Measurements from ENCODE around the gene KCNQ1OT1. TPM values are rescaled to one million over a fixed set of nuclear protein-coding genes. Genes with fewer than 3 reads are reported as not detected.

The KCNQ1OT1 gene
- polyA plus RNA-seq, 1 of the 3 experiments (the other 2 are of a cell fraction): 0.03 TPM

GRCh38 chr11:2738551-2739431, 39.0 kb upstream of the KCNQ1OT1 start:
- Histone ChIP-seq H3K4me1 (ENCODE audit: control insufficient read depth in 1 of 2, insufficient read depth in 2 of 2, low read depth in 1 of 2, low read length in 1 of 2) (peaks cover 0 to 47% of the 10 kb centered on the region in 2 experiments; a peak in 1 of 4 replicates), H3K79me2 (ENCODE audit: insufficient read depth) (no peaks in the 10 kb centered on the region), H3K9me2 (no peaks in the 10 kb centered on the region), H2AFZ (ENCODE audit: low read depth) (no peak overlapping the region), H3K4me2 (no peak overlapping the region), H3F3A (replicated peaks; ENCODE audit: insufficient read depth) (no peaks in the 10 kb centered on the region), H3K27ac (ENCODE audit: low read depth in 2 of 2, low read length in 1 of 2) (peak overlapping the region in 1 of 2 experiments; percentile 16; a peak in 1 of 4 replicates), H3K27me3 (ENCODE audit: insufficient read depth) (no peaks in the 10 kb centered on the region), H3K36me3 (replicated peaks in 1 of 2; ENCODE audit: control insufficient read depth in 1 of 2, insufficient read depth in 2 of 2, low read length in 1 of 2) (no peaks in the 10 kb centered on the region), H4K20me1 (ENCODE audit: insufficient read depth) (no peaks in the 10 kb centered on the region), H3K4me3 (ENCODE audit: low read depth in 2 of 2, low read length in 1 of 2) (no peak overlapping the region), H3K9ac (no peak overlapping the region), H3K9me3 (no peaks in the 10 kb centered on the region)
- ChIA-PET CTCF (no interaction called here), POLR2A (interaction anchor here (0.6 kb wide), 1 partner anchor 37 kb away, joined by 3 read pairs; no protein-coding TSS in a partner anchor)
- WGBS (ENCODE audit: low lambda C conversion rate): 69% methylated on average over 10 of the region's 14 CpGs
- DNase-seq: no peak
- TF ChIP-seq JUND (IDR thresholded peaks at IDR 0.05) (no peak), FOXJ3 (CRISPR knock-in tag; IDR thresholded peaks at IDR 0.05) (no peak), TEAD4 (IDR thresholded peaks at IDR 0.05; ENCODE audit: borderline replicate concordance, insufficient read depth) (no peak), FOSL2 (IDR thresholded peaks at IDR 0.05; ENCODE audit: borderline replicate concordance, low read depth) (no peak), FOXM1 (IDR thresholded peaks at IDR 0.05; ENCODE audit: low read depth) (no peak), POLR2AphosphoS5 (IDR thresholded peaks at IDR 0.05; ENCODE audit: low read depth, low read length) (no peak), CHD2 (IDR thresholded peaks at IDR 0.05; ENCODE audit: low read length, partially characterized antibody) (no peak), GABPA (IDR thresholded peaks at IDR 0.05; ENCODE audit: low read depth) (no peak), IRF3 (IDR thresholded peaks at IDR 0.05; ENCODE audit: low read depth, low read length) (no peak), RAD21 (IDR thresholded peaks at IDR 0.05; ENCODE audit: low read length) (no peak), TCF12 (IDR thresholded peaks at IDR 0.05) (no peak), ELF1 (IDR thresholded peaks at IDR 0.05) (no peak), GATA2 (CRISPR knock-in tag; IDR thresholded peaks at IDR 0.05) (no peak), NRF1 (IDR thresholded peaks at IDR 0.05; ENCODE audit: low read depth, low read length) (no peak), CTCF (IDR thresholded peaks at IDR 0.05) (no peak), EP300 (IDR thresholded peaks at IDR 0.05; ENCODE audit: borderline replicate concordance in 1 of 2, low read depth in 1 of 2, low read length in 1 of 2) (no peak), REST (IDR thresholded peaks at IDR 0.05; ENCODE audit: low read depth, low read length) (no peak)

All from SK-N-SH (cell line).